Measurements from ENCODE around the gene RASGRP4.

DNA sequence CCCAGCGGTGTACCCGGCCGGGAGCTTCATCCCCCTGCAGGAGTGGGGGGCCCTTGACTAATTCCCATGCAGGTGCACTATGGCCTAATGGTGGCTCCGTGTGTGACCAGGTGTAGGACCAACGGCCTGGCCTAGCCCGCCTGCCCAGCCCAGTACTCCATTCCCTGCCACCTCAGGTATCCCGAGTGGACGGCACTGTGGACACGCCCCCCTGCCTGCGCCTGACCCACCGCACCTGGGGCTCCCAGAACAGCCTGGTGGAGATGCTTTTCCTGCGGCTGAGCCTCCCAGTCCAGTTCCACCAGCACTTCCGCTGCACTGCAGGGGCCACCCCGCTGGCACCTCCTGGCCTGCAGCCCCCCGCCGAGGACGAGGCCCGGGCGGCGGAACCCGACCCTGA is 47.2 kb upstream of the RASGRP4 start:
- TF ChIP-seq, protein P1, sequence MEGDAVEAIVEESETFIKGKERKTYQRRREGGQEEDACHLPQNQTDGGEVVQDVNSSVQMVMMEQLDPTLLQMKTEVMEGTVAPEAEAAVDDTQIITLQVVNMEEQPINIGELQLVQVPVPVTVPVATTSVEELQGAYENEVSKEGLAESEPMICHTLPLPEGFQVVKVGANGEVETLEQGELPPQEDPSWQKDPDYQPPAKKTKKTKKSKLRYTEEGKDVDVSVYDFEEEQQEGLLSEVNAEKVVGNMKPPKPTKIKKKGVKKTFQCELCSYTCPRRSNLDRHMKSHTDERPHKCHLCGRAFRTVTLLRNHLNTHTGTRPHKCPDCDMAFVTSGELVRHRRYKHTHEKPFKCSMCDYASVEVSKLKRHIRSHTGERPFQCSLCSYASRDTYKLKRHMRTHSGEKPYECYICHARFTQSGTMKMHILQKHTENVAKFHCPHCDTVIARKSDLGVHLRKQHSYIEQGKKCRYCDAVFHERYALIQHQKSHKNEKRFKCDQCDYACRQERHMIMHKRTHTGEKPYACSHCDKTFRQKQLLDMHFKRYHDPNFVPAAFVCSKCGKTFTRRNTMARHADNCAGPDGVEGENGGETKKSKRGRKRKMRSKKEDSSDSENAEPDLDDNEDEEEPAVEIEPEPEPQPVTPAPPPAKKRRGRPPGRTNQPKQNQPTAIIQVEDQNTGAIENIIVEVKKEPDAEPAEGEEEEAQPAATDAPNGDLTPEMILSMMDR (conservative IDR thresholded peaks at IDR 0.05 in 1 of 2, IDR thresholded peaks at IDR 0.05 in 1 of 2; ENCODE audit: low read depth in 1 of 2, low read length in 2 of 2), result no peak
- no peak for TF ChIP-seq EZH2 (IDR thresholded peaks at IDR 0.05; ENCODE audit: low read length, missing control alignments)
